ENCODE measurements around the gene NTF4. TPM values are rescaled to one million over a fixed set of nuclear protein-coding genes. Genes with fewer than 3 reads are reported as not detected.
A peak's percentile ranks its signal among the peaks of the same experiment; 100 is the strongest.

NTF4 gene
- total and polyA plus RNA-seq, 2 of the 4 experiments (the other 2 are of a cell fraction) = 0.09 to 0.18 TPM

GRCh38 chr19:49058562-49058961 is 6.1 kb downstream of the NTF4 start:
- no TSS peak for BruUV-seq (replicated peaks)
- no peak overlapping the region for H2AK5ac ChIP-seq (ENCODE audit: low read depth, low read length)
- ChIA-PET CTCF (no interaction called here), POLR2A (ENCODE audit: unreplicated experiment) (no interaction called here)
- peak; percentile 25 for DNase-seq
- H3K14ac ChIP-seq (replicated peaks; ENCODE audit: low read depth, low read length) = no peak overlapping the region
- WGBS, 2 experiments (ENCODE audit: extremely low coverage in 2 of 2, insufficient read length in 1 of 2) = 0% methylated on average over 1 of the region's 10 CpGs; no CpG with 5 or more reads in 1 of the 2 experiments
- H3K9me3 ChIP-seq (ENCODE audit: control insufficient read depth, insufficient read depth, low read length) = no peaks in the 10 kb centered on the region
- H2AFZ ChIP-seq (replicated peaks; ENCODE audit: low read length, poor library complexity) = no peak overlapping the region
- dilution Hi-C loops (cut with HindIII; ENCODE audit: low sequenced_read_pairs, unreplicated experiment) = no loop called here
- no peak overlapping the region for H2BK20ac ChIP-seq (ENCODE audit: low read depth, low read length)
- peak overlapping the region; percentile 55 for H2AK9ac ChIP-seq (replicated peaks; ENCODE audit: low read depth, low read length, poor library complexity)
- H3K4ac ChIP-seq (ENCODE audit: low read depth, low read length) = no peak overlapping the region
- TF ChIP-seq BHLHE40 (IDR thresholded peaks at IDR 0.05; ENCODE audit: low read depth, low read length) (no peak), RCOR1 (IDR thresholded peaks at IDR 0.05; ENCODE audit: insufficient replicate concordance, low read length) (no peak), SMC3 (IDR thresholded peaks at IDR 0.05; ENCODE audit: low read depth, low read length) (no peak), RFX5 (IDR thresholded peaks at IDR 0.05; ENCODE audit: low read depth, low read length) (no peak), MAZ (IDR thresholded peaks at IDR 0.05; ENCODE audit: borderline replicate concordance, low read depth, low read length) (no peak), CEBPB (IDR thresholded peaks at IDR 0.05; ENCODE audit: low read depth, low read length) (no peak), MXI1 (IDR thresholded peaks at IDR 0.05; ENCODE audit: borderline replicate concordance, low read depth, low read length) (no peak), POLR2A (IDR thresholded peaks at IDR 0.05; ENCODE audit: low read depth, low read length) (no peak), FOS (IDR thresholded peaks at IDR 0.05; ENCODE audit: low read depth, low read length) (no peak)
- TF ChIP-seq, protein P1, sequence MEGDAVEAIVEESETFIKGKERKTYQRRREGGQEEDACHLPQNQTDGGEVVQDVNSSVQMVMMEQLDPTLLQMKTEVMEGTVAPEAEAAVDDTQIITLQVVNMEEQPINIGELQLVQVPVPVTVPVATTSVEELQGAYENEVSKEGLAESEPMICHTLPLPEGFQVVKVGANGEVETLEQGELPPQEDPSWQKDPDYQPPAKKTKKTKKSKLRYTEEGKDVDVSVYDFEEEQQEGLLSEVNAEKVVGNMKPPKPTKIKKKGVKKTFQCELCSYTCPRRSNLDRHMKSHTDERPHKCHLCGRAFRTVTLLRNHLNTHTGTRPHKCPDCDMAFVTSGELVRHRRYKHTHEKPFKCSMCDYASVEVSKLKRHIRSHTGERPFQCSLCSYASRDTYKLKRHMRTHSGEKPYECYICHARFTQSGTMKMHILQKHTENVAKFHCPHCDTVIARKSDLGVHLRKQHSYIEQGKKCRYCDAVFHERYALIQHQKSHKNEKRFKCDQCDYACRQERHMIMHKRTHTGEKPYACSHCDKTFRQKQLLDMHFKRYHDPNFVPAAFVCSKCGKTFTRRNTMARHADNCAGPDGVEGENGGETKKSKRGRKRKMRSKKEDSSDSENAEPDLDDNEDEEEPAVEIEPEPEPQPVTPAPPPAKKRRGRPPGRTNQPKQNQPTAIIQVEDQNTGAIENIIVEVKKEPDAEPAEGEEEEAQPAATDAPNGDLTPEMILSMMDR (conservative IDR thresholded peaks at IDR 0.05; ENCODE audit: low read depth, low read length) = no peak
- H3K4me3 ChIP-seq (ENCODE audit: insufficient read depth, low read depth, low read length) = no peak overlapping the region
- no peak overlapping the region for H4K5ac ChIP-seq (ENCODE audit: low read depth, low read length)
- no peak overlapping the region for H4K91ac ChIP-seq (ENCODE audit: insufficient read depth, low read depth, low read length)
- no peak overlapping the region for H3K18ac ChIP-seq (ENCODE audit: low read depth, low read length)
- H4K8ac ChIP-seq (ENCODE audit: low read depth in 2 of 2, low read length in 2 of 2) = no peak overlapping the region
- in situ Hi-C loops (cut with MboI; ENCODE audit: low sequenced_read_pairs) = no loop called here
- no peak overlapping the region for H3K27ac ChIP-seq (ENCODE audit: insufficient read depth, low read length)
- peaks cover 9% of the 10 kb centered on the region; the same call in 1 of the 2 replicates for H3K27me3 ChIP-seq (ENCODE audit: control insufficient read depth, insufficient read depth, low read length)
- peaks cover 2% of the 10 kb centered on the region; the same call in 1 of the 2 replicates for H3K4me1 ChIP-seq (ENCODE audit: control insufficient read depth, insufficient read depth, low read length)
- no peaks in the 10 kb centered on the region for H3K9me1 ChIP-seq (ENCODE audit: insufficient read depth, low read length)
- ATAC-seq (ENCODE audit: low read depth) = no peak
- peaks cover 0 to 5% of the 10 kb centered on the region in 2 experiments; a peak in 3 of 4 replicates for H3K79me1 ChIP-seq (ENCODE audit: low read depth in 1 of 2, low read length in 2 of 2)
- no peak overlapping the region for H3K9ac ChIP-seq (ENCODE audit: low read depth, low read length)
- H2BK5ac ChIP-seq (ENCODE audit: low read depth, low read length, poor library complexity, severe bottlenecking) = no peak overlapping the region
- H3K4me2 ChIP-seq (ENCODE audit: low read depth, low read length) = no peak overlapping the region
- no peak overlapping the region for H2BK15ac ChIP-seq (ENCODE audit: low read depth, low read length)
- no peak overlapping the region for H3K56ac ChIP-seq (ENCODE audit: extremely low read depth, insufficient read depth, low read length)
- H2BK120ac ChIP-seq (ENCODE audit: low read depth, low read length) = no peak overlapping the region
- no peaks in the 10 kb centered on the region for H4K20me1 ChIP-seq (ENCODE audit: insufficient read depth, low read length)
- H3K23ac ChIP-seq (ENCODE audit: low read depth, low read length) = no peak overlapping the region
- H3K36me3 ChIP-seq (ENCODE audit: control insufficient read depth, insufficient read depth, low read length) = no peaks in the 10 kb centered on the region
- intact Hi-C loops (cut with micrococcal nuclease) = loop anchor here (5.0 kb wide), 1 partner anchor 66 kb away; the partner anchor contains the start of genes GYS1 and RUVBL2
